NCI-H82 (cell line): ENCODE data around the gene NDUFB10.
"Not testable (repeated sequence)": the region's sequence is repeated elsewhere in the genome, so short reads cannot be mapped to it uniquely, and the experiment has no call there.

Experiments used
- DNase-seq: peaks from one replicate; lab custom pipeline; 2025; lab: John Stamatoyannopoulos, UW

Gene NDUFB10

DNA sequence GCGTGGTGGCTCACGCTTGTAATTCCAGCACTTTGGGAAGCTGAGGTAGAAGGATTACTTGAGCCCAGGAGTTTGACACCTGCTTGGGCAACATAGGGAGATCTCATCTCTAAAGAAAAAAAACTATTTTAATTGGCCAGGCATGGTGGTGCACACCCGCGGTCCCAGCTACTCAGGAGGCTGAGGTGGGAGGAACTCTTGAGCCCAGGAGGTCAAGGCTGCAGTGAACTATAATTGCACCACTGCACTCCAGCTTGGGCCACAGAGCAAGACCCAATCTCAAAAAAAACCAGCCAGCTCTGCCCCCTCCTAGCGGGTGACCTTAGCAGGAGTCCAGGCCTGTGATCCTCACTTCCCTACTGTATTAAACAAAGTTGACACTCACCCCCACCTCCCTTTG lies 35.2 kb upstream of the NDUFB10 start:
- no peak for DNase-seq

DNA sequence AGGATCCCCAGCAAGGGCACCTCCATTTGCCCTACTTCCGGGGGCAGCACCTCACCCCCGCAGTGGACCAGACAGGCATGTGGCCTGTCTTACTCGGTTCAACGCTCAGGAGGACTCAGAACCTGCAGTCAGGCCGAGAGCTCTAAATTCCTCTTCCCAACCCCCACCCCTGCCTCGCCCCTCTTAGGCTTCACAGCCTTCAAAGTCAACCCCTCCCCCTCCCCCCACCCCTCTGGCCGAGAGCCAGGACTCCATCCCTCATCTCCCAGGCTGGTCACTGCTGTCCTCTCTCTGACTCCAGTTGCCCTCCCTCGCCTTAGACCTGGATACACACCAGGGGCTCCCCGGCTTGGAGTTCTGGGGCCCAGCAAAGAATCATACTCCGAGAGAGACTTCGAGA lies 33.1 kb upstream of the NDUFB10 start:
- no peak for DNase-seq

DNA sequence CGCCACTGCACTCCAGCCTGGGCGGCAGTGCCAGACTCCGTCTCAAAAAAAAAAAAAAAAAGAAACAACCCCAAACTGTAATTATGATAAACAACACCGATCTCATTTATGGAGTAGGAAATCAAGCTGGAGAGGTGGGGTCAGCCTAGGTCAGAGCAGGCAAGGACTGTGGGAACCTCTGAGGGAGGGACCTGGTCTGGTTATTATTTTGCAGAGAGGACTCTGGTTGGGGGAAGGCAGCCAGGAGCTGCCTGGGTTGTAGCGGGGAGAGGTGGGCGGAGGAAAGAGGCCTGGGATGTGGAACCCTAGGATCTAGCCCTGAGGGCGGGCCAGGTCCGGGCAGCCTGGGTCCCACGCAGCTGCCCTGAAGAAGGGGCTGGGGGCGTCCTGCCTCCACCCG lies 30.2 kb upstream of the NDUFB10 start:
- DNase-seq: peak; percentile 42

DNA sequence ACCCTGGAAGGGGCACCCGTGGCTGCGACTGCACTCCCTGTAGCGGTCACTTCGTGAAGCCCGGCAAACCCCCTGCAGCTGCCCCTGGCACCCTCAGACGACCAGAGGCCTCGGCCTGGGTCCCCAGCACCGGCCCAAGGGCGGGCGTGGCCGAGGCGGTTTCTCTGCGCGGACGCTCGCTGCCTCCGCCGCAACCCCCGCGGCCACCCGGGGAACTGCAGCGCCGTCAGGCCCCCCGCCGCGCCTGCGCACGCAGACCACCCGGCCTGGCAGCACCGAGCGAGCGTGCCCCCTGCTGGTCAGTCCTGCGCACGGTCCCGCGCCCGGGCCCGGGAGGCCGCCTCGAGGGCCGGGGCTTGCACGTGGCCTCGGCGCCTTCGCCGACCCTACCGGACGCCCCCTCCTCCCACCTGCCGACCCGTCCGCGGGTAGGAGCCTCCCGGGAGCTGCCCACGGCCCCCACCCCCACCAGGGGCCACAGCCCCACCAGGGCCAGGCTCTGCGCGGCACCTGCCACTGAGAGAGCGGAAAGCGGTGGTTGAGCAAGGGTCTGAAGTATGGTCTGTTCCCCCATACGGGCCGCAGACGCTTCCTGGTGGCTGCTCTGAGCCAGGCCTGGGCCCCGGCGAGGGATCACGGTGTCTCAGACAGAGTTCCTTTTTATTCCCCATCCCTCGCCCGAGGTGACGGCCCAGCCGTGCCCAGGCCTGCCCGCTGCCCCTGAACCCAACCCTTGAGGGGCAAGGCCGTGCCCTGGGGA lies 29.6 kb upstream of the NDUFB10 start:
- peak; percentile 89 for DNase-seq

DNA sequence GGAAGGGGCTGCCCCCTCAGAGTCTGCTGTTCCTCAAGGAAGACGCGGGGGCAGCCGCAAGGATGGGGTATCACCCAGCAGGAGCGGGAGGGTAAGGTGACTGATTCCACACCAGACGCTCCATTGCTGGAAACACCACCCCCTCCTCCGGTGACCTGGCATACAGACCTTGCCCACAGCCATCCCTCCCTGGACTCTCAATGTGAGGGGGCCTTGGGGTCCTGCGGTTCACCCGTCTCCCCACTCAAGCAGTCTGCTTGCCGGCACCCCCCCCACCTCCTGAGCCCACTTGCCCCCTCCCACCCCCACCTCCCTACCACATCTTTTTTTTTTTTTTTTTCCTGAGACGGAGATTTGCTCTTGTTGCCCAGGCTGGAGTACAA lies 29.0 kb upstream of the NDUFB10 start:
- no peak for DNase-seq

DNA sequence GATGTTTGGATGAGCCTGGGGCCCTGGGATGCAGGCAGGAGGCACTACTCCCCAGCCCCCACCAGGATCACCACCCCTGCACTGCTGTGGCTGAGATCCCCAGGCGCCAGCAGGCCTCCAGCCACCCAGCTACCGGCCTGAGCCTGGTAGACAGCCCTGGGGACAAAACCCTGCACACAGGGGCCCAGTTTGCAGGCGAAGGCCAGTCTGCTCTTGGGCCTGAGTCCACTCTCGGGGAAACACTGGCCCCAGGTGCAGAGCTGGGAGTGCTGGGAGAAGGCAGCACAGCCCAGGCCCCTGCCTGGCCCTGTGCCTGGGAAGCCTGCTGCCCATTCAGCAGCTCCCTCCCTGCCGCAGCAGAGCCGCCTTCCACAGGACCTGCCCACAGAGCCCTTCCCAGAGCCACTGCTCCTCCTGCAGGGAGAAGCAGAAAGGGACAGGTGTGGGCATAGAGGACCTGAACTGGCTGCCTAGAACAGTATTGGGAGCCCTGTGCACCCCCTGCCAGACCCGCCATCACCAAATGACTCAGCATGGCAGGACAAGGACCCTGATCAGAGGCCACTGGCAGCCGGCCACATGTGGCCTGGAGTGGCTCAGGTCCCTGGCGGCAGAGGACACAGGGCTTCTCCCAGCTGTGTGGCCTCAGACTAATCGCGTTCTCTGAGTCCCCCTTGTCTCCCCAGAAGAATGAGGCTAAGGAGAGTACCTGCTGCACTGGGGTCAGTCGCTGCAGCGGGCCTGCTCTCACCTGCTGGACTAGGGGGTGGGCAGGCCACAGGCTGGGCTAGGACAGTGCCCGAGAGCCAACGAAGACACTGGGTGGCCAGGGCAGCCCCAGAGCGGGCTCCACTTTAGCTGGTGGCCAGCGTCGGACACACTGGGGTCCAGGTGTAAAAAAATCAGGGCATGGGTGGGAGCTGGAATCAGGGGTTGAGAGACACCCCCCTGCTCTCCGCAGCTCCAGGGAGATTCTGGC lies 27.0 kb upstream of the NDUFB10 start:
- peak; percentile 48 for DNase-seq

DNA sequence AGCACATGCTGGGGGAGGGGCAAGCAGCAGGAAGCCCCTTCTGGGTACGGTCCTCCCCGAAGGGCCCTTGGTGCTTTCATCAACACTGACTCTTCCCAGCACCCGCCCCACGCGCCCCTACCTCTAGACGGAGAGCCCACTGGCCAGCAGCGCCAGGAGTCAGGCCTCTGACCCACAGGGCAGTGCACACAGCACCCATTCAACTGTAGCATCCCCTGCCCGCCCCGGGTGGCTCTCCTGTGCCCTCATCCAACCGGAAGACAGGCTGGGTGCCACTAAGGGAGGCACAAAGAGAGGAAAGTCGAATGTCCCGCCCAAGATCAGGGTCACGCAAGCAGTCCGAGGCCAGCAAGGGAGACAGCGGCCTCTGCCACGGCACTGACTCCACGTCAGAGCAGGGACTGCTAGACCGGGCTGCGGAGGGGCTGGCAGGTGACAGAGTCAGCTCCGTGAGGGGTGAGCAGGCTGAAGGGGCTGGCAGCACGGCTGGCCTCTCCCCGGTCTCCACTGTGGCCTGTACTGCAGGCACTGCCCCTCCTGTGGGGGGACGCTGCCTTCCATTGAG lies 26.2 kb upstream of the NDUFB10 start:
- no peak for DNase-seq

DNA sequence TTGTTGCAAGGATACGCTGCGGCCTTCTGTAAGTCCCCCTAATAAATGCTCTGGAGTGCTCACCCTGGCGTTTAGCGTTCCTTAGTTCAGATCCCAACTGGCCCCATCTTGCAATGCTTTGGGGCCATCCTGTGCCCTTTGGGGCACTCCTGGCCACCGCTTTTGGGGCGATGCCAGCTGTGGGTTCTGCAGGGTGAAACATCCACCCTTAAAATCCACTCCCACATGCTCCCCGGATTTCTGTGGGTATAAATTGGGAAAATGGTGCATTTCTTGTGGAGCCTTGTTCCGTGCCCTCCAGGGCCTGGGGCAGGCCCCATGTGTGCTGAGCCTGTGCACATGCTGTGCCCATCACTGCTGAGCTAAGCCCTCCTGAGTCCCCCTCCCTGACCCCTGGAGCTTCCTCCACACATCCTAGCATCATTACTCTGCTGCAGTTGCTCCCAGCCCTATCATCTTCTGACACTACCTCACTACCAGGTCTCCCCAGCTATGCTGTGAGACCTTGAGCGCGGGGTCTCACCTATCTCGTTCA lies 22.3 kb upstream of the NDUFB10 start:
- no peak for DNase-seq

DNA sequence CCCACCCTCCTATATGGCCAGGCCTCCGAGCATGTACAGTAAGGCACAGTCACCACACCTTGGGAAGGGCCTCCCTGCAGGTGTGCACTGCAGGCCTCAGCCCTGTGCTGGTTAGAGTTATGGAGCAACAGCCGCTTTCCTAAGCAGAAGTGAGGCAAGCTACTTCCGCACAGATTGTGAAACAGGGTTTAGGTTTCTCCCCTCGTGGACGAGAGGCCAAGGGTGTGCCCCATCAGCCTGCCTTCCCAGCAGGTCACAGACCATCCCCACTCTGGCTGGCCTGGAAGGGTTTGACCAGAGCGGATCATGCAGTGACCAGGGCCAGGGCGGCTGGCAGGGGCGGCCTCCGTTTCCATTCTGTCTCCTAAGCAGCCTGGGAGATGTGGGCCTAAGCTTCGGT lies 21.0 kb upstream of the NDUFB10 start:
- DNase-seq: no peak

DNA sequence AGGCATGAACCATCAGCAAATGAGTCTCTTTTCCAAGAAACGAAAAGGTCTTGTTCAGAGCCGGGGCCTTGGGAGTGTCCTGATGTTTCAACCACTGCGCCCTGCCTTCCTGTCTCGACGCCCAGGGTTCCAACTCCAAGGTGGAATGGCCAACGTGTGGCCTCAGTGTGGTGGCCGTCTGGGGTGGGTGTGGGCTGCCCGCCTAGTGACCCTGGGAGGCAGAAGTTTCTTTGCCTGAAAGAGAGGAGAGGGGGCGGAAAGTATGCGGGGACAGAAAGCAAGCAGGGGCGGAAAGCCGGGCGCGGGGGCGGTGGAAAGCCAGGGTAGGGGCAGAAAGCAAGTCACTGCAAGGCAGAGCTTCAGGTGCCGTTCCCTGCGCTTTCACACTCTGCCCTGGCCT lies 20.4 kb upstream of the NDUFB10 start:
- no peak for DNase-seq

DNA sequence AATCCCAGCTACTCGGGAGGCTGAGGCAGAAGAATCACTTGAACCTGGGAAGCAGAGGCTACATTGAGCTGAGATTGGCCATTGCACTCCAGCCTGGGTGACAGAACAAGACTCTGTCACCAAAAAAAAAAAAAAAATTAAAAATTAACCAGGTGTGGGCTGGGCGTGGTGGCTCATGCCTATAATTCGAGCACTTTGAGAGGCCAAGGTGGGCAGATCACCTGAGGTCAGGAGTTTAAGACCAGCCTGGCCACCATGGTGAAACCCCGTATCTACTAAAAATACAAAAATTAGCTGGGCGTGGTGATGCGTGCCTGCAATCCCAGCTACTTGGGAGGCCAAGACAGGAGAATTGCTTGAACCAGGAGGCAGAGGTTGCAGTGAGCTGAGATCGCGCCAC lies 19.5 kb upstream of the NDUFB10 start:
- DNase-seq: not testable (repeated sequence)

DNA sequence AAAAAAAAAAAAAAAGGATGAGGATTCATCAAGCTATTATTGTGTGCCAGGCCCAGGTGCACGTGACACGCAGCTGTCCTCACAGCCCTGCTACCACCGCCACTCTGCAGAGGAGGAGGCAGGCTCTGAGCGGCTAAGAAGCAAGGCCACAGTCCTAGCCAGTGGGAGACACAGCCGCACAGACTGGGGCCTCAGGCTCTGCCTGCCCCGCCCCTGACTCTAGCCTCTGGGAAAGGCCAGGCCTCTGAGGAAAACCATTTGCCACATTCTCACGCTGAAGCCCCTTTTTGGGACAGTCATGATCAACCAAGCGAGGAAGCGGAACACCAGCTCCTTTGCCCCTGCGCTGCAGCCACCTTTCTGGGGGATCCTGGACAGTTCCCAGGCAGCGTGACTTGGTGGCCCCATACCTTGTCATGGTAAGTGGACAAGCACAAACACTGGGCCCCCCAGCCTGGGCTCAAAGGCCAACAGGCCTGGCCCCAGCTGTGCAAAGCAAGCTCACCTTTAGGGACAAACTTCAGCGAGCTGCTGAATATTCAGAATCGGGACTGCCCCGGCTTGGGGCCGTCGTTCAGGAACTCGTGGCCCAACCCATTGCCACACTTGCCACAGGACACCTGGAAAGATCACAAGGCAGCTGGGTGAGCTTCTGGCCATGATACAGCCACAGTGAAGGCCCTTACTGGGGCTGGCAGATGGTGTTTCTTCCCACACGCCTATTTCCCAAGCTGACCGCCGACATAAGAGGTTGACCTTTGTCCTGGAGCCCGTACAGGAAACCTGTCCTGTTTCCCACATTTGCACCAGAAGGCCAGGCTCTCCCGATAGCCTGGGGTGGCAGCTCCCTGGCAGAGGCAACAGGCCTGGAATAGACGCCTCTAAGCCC lies 18.8 kb upstream of the NDUFB10 start:
- DNase-seq: no peak

DNA sequence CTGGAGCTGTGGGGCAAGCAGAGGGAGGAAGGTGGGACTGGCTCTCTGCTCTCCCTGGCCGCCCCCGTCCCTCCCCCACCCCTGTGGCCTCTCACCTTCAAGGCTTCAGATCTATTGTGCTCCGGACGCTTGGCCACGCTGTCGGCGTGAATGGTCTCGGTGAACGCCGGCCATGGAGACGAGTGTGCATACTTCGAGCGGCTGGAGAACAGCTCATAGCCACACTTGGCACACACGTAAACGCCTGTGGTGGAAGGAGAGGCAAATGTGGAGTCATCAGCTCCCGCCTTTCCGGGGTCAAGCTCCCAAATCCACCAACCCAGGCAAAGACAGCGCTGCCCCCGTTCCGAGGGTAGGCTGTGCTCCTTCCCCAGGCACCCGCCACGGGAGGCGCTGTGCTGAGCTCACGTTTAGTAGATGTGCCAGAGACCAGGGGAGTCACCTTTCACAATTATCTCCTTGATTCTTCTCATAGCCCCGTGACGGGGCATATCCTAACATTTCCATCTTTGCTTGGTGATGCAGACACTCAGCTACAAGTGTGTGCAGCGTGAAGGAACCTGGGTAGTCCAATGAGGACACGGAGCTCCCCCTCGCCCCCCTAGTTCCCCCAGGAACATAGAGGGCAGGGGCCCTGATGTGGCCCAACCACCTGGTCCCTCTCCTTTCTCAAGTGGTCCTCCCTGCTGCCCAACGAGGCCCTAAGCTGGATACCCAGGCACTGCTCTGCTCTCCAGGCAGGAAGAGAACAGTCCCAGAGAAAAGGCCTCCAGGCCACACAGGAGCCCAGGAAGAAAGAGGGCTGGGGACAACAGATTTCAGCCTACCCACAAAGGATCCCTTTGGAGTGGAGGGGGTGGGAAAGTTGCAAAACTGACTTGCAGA lies 17.9 kb upstream of the NDUFB10 start:
- no peak for DNase-seq

DNA sequence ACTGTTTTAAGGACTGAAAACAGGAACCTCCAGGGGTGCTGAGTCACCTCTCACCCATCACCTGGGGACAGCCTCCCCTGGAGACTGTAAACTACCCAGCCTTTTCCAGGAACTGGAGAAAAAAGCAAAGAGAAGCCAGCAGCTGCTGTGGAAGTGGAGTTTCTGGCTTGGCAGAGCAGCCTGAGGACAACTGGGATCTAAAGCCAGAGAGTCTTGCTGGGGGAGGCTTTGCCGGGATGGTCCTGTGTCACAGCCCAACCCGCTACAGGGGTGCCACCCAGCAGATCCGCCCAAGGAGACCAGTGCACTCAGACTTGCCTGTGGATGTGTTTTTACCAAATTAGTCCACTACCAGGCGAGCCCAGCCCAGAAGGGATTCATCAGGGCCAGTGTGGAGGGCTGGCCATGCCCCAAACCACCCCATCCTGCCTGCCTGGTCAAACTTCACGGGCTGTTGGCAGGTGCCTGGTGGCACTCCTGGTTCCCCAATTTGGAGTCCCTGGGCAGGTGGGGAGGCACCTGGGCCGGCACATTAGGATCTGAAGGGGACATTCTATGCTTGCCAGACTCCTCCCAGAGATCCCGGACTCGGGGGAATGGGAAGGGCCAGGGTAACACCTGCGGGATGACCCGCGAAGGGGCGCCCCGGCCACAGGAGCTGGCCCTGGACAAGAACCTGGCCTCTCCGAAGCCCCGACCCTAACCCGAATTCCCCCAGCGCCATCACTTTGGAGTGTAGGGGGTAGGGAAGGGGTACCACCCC lies 17.1 kb upstream of the NDUFB10 start:
- no peak for DNase-seq

DNA sequence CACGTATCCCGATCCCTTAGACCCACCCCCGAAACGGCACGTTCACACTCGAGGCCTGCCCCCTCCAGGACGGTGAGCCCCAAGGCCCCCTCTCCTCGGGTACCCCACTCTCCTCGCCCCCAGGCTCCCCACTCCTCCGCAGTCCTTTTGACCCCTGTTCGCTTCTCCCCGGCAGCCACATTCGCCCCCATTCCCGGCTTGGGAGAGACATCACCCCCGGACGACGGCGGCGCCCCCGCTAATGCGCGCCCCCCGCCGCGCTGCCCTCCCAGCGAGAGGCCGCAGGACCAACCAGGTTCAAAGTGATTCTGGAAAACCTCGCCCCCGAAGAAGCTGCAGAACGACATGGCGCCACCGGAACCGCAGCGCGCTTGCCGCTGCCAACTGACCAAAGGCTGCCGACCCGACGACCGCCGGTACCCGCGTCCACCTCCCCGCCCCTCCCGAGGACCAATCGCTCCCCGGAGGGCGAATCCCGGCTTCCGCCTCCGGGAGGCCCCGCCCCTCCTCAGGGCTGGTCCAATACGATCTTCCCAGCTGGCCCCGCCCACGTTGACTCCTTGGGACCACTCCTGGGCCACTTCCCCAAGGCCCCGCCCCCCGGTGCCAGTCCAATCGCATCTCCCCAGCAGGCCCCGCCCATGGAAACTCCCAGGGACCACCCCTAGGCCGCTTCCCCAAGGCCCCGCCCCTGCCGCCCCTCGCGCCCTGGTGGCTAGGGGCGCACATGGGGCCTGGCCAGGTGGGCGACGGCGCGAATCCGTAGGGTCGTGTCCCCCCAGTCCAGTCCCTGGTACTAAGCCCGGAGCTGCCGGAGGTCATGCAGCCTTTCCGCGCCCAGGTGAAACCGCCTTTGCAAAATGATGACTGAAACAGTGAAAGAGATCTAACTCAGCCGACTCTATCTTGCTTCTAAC lies 16.3 kb upstream of the NDUFB10 start, which contains the start of gene MSRB1:
Gene MSRB1, minus strand, starts transcription at position 390 of the 917 bp plus-strand sequence. Its CDS starts 43 bp downstream, at position 347.
- peak; percentile 100 for DNase-seq

DNA sequence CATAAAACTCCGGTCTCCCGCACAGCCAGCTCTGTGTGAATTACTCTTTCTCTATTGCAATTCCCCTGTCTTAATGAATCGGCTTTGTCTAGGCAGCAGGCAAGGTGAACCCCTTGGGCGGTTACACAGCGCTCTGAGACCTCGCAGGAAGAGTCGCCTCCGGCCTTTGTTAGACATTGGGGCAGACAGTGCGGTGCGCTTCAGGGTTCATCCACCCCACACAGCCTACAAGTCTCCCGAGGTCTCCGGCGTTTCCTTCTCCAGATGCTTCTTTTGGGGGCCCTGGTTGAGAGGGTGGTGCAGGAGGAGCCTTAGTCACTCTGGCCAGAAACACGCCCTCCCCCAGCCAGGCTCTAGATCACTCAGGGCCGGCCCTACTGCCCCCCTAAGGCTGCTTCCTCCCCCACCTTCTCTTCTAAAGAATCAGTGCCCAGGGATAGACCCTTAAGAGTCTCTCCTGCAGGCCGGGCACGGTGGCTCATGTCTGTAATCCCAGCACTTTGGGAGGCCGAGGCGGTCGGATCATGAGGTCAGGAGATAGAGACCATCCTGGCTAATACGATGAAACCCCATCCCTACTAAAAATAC lies 14.6 kb upstream of the NDUFB10 start:
- no peak for DNase-seq

DNA sequence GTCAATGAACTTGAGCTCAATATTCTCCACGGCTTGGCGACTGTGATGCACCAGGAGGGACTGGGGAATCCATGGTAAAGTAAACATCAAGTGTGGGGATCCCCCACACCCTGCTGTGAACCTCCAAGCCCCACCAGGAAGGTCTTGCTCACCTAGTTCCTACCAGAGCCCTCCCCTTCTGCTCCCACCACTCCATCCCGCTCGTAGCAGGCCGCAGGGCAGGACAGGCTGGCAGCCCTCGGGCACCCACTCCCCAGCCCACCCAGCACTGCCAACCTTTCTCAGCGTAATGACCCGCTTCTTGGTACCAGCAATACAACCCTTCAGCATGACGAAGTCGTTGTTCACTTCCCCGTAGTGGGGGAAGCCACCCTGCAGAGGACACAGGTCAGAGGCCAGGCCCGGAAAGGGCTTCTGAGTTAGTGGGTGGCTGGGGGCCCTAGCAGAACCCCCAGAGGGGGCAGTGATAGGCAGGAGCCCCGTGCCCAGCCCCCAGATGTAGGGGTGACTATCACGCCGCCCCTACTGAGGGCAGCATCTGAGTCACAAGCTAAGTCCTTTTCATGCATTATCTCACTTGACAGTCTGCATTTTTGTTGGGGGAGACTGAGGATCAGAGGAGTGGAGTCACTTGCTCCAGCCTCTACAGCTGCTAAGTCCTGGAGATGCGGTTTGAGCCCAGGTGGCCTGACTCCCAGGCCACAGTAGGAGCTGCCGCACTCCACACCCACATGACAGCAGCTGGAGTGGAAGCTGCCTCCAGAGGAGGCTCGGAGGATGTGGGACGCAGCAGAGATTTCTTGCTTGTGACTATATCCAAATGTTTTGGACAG lies 13.6 kb upstream of the NDUFB10 start:
- DNase-seq: no peak
